HG03439 (cell line): ENCODE measurements around the gene SCARB2.

Experiments used
- ATAC-seq: cut with Tn5 transposase; IDR thresholded peaks from one replicate; pipeline ENCODE4 v1.9.1; 2021; ENCODE audit warnings: mild to moderate bottlenecking, moderate library complexity; ENCODE audit not compliant: unreplicated experiment

Gene SCARB2

DNA sequence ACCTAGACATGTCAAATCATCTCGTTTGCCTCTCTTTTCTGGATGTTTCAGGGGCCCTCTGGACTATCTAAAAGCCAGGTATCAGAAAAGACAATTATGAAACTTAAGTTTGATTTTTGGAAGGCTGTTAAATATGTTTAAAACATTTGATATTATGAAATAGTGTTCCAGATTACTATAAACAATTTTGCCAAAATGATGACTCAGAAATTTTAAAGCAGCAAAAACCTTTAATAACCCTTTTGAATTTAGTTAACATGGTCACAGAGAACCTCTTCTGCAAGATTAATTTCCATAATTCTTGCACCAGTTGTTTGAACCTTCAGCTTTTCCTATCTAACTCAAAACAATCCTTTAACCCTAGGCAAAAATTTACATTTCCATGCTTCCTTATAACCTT is 19.1 kb upstream of the SCARB2 start:
- ATAC-seq = no peak

DNA sequence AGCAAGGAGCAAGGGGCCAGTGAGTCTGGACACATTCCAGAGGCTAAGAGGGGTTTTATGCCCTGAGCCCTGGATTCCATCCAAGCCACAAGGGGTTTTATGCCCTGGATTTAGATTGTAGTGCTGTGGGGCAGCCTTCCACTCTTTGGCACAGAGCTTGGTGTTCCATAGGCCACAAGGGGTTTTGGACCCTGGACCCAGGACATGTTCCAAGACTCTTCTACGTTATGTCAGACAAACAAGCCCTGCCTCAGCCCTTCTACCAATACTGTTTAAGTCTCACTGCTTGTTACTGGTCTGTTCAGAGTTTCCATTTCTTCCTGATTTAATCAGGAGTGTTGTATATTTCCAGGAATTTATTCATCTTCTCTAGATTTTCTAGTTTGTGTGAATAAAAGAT is 12.8 kb upstream of the SCARB2 start:
- ATAC-seq = no peak

DNA sequence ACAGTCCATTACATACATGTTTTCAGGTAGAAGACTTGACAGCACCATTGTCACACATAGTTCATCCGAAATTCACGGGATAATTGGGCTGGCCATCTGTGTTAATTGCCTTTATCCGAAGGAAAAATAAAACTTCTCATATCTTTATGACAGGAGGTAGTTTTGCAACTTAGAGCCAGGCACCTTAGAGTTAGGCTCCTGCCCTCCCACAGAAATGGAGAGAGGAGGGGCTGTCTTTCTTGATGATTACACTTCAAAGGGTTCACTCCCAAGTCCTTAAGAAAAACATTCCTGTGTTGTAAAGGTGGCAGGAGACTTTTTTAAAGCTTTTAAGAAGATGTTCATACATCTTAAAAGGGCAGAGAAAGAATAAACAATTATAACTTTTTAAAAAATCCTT is 10.5 kb upstream of the SCARB2 start:
- ATAC-seq = no peak

DNA sequence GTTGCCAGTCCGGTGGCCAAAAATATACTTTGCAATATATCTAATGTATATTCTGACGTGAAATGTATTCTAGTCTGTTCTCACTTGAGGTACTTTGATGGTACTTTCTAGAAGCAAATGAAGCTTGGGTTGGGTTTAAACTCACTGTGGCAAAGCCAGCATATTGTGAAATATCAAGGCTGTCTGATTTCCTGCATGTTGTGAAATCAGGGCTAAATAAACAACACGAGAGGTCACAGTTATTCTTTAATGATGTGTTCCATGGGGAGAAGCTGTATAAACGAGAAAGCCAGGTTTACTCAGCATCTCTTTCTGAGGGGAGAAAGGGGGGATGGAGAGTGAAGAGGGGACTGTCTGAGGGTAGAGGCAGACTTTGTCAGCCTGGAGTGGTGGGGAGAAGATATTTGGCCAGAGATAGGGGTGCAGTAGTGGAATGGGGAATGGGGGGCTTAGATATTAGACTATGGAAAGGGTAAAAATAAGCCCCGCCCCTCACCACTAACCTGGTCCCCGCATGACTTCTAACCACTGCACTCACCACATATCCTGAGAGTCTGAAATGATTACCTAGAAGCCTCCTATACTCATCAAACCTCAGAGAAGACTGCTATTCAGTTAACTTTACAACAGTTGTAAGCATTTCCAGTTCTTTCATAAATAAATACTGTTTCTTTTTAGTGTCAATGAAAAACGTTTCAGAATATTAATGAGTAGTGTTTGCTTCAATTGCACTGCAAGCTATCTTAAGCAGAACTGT is 5.9 kb upstream of the SCARB2 start:
- ATAC-seq = no peak

DNA sequence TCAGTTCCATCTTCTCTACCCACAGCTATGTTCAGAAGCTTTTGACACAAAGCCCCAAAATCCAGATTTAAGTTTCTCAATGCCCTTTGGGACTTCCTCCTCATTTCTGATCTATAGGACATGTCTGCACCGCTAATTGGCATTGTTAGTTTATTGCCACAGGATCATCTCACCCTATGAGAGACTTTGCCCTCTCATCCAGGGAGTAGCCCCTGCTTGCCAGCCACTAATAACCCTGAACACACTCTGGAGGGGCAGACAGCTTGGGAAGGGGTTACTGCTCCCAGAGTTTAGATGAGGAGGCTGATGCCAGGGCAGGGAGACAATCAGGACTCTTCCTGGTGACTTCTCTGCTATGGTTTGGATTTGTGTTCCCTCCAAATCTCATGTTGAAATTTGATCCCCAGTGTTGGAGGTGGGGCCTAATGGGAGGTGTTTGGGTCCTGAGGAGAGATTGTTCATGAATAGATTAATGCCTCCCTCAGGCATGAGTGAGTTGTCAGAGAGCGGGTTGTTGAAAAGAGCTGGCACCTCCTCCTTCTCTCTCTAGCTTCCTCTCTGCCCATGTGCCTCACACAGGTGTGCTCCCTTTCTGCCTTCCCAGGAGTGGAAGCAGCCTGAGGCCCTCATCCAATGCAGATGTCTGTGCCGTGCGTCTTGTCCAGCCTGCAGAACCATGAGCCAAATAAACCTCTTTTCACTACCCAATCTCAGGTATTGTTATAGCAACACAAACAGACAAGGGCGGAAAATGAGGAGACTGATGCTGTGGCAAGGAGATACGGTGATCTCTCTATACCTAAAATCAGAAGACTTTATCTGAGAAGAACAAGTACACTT is 3.6 kb upstream of the SCARB2 start:
- no peak for ATAC-seq

DNA sequence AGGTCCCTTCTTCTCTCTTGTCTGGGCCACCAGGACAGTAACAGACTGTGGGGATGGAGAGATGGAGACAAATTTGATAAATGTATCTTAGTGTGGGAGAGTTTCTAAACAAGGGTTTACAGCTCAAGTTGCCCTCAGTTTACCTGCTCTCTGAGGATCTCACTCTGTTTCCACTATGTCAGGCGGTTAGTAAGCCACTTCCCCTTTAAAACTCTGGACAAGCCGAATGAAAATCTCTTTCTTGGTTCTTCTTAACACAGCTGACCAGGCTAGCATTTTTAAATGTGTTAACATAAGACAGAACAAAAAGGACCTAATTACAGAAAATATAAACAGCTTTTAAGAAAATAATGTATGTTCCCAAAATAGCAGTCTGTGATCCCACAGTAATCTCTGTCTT is 2.9 kb upstream of the SCARB2 start:
- no peak for ATAC-seq

DNA sequence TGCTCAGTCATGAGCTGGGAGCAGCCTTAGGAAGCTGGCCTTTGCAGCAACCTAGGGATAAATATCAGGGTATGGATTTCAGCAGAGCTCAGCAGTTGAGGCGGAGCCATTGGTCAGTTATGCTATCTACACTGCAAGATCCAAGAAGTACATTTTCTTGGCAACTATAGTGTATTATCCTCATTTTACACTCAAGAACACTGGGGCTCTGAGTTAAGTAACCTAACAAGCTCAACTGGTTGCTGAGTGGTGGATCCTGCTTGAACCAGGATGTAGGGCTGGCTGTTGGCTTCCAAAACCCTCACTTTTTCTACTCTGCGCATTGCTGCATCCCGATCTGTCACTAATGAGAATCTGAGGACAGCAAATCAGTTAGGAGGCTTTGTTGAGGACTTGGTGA is 1.5 kb upstream of the SCARB2 start:
- no peak for ATAC-seq

DNA sequence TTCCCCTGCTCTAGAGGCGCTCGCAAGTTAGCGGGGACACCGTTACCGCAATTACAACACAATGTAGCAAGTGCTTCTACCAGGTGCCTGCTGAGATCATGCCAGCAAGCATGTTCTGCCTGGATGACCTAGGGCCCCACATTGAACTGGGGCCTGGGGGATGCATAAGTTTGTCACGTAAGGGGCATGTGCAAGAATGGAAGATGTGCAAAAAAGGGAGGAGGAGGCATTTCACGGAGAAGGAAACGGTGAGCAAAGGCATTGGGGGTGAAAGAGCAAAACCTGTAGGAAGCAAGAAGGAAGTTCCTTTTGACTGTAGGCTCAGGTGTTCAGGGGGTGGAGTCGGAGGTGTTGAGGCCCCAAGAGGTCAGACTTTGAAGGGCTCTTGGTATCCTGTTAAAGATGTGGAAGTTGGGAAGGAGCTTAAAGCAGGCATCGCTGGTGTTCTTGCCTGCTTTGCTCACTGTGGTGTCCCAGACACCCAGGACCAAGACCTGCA is 602 bp upstream of the SCARB2 start:
- ATAC-seq = no peak

DNA sequence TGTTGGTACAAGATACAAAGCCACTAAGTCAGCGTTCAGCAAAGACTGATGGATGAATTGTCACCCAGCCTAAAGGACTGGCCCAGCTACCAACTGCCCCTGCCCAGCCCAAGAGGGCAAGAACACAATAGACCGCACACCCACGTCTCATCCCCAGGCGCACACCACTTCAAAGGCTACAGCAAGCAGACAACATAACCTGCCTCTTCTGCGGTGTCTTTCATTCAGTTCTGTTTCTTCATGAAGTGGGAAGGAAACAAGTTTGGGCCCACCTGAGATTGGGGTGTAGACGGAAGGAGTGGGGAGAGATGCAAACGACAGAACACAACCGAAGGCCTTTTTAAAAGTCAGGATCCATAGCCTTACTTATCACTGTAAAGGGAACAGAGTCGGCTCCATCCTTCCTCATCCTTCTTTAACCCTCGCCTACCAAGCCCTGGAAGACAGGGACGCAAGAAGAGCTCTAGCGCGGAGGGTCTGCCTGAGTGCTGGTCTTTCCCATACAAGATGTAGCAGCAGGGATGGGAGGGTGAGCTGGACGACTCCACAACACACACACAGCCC is 691 bp downstream of the SCARB2 start:
- ATAC-seq = no peak

DNA sequence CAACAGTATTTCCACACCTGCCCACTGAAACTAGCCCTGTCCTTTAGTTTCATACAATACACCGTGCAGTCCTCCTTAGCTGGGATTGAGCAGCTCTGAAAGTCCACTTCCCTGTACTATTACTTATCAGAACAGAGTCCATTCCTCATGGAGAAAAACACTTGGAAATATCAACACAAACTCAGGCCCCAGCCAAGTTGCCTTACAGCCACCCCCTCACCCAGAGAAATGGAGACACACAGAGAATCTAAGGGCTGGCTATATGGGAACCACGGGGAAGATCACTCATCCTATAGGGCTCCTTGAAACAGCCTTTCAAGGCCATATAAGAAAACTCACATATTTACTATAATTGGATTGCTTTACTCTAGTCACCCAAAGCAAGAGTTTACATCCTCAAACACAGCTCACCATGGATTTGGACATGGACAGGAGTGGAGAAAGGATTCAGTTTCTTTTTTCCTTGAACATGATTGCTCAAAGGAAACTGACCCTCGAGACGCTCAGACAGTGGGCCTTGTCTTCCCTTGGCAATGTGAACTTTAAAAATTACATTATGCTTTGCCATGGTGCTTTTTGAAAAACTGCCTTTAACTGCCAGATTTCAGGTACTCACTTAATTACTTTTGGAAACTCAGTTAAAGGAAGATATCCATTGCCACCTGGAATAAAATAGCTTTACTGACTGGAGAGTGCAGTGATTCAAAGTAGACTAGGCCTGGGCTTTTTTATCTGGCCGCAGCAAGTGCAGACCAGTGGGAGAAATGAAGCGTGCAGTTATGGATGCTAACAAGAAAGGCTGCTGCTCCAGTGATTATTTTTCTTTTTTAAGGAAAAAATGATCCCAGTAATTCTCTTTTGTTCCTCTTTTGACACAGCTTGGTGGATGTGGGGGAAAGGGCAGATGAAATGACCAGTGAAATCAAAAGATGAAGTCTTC is 1.6 kb downstream of the SCARB2 start:
- no peak for ATAC-seq

DNA sequence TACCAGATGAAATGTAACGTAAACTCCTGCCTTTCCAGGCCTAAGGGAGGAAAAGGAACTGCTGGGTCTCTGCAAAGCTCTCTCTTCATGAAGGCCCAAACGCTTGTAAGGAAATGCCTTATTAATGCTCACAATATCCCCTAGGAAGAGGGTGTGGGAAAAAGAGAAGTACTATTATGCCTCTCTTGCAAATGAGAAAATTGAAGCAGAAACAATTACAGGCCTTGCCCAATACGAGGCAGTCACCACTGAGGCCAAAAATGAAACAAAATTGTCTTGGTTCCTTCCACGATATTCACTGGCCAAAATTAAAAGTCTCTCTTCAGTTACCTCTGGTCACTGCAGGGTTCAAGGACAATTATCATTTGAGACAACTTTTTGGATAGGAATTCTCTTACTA is 3.2 kb downstream of the SCARB2 start:
- no peak for ATAC-seq

DNA sequence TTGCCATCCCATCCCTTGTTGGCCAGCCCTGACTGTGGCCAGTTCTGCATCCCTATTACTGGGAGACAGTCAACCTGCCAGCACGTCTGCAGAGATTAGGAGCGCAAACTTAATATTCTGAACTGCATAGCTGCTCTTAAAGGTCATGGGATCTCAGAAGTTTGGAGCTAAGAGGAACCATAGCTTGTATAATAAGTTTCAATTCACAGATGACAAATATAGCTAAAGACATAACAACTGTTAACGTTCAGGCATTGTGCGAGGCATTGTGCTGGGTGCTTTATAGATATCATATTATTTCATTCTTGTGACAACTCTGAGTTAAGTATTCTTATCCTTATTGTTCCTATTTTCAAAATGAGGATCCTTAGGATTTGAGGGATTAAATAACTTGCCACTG is 3.7 kb downstream of the SCARB2 start:
- no peak for ATAC-seq

DNA sequence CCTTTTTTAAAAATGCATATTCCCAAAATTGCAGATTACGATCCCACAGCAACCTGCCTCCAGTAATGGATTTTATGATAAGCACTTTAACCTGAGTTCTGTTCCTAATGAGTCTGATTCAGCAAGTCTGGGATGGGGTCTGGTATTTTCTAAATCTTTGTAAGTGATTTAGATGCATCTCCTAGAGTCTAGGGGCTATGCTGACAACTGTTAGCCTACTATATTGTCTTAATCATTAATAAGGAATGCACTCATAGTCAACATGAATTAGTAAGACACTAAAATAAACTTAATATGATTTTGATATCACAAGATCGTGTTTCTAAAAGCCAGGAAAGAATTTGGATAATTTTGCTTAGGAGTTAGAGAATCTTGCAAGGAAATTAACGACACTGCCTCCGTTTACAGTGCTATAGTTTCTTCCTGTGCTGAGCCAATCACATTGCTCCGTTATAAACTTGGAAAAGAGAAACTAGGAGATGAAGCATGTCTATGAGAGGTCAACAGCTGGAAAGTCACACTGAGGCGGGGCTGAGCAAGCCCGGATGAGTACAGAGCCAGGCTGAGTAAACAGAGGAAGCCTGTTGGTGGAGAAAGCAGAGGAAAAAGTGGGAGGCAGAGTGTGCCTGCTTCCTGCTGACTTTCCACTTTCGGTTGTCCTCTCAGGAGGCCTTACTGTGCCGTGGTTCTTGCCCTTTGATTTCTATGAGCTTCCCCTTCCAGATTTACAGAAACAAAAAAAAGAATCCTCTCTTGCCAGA is 5.4 kb downstream of the SCARB2 start:
- ATAC-seq = no peak

DNA sequence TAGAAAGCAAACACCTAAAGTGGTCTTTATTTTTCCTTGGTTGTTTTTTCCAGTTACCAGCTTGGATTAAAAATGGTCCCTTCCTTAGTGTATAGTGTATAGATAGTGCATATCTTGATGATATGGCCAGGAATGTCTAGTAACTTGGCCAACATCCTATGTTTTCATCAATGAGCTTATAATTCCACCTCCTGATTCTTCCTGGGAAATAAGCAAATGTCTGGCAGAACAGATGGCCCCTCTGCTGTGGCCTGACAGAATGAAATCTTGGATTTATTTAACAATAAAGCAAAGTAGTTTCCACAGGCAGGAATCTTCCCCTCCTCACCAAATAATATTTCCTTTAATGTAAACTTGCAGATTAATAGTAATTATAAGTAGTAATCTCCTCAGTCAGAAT is 6.1 kb downstream of the SCARB2 start:
- ATAC-seq = no peak

DNA sequence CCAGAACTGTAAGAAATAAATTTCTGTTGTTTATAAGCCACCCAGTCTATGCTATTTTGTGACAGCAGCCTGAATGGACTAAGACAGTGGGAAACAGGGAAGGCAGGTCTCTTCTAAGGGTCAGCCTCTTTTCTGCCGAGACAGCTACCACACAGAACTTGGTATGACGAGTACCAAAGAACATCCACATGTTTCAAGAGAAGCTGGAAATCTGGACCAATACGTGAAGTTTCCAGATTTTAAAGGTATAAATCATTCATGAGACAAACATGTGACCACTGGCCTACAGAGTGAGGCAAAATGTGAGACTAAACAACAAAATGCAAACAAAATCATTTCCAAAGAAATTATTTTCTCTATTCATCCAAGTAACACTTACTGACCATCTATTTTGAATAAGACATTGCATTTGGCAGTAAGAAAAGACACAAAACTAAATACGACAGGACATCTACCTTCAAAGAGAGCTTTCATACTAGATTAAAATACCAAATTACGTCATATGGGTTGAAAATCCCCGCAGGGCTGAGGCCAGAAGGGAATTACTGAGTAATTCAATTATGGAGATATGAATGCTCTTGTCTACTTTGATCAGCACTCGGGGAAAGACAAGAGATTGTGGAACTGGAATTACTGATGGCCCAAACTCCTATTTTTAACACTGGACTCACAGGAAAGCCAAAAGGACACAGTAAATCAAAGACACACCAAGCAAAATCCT is 7.2 kb downstream of the SCARB2 start:
- ATAC-seq = no peak

DNA sequence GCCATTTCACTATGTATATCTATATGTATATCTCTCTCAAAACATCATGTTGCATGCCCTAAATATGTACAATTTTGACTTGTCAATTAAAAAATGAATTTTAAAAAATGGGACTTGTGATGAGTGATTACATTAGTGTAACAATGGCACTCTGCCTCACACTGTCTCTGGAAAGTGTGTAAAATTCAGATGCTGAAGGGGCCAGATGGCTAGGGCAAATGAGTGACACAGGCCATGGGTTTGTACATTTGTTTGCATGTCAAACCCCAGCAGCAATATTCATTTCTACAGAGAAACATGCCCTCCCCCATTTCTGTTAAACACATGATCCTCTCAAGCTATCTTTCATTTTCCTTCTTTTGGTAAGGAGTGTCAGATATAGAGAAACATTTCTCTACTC is 8.1 kb downstream of the SCARB2 start:
- ATAC-seq = no peak

DNA sequence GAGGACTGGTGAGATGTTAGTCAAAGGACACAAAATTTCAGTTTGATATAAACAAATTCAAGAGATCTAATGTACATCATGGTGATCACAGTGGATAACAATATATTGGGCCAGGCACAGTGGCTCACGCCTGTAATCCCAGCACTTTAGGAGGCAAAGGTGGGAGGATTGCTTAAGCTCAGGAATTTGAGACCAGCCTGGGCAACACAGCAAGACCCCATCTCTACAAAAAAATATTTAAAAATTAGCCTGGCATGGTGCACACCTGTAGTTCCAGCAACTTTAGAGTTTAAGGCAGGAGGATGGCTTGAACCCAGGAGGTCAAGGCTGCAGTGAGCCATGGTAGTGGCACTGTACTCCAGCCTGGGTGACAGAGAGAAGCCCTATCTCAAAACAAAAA is 8.7 kb downstream of the SCARB2 start:
- no peak for ATAC-seq

DNA sequence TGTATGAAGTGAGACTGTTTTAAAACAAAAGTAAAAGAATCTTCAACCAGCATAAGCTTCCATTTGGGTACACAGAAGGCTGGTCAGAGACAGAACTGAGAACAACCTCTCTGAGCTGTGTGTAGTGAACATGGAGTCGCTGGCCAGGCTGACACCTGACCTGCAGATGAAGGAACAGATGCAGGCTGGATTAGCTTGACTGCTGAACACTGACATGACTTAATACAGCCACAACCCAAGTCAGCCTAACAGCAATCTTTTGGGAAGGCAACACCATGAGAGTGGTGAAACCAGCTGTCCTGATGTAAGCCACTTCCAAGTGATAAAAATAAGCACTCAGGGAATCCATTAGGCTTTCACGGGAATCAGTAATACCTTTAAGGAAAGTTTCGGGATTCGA is 10.1 kb downstream of the SCARB2 start:
- no peak for ATAC-seq

DNA sequence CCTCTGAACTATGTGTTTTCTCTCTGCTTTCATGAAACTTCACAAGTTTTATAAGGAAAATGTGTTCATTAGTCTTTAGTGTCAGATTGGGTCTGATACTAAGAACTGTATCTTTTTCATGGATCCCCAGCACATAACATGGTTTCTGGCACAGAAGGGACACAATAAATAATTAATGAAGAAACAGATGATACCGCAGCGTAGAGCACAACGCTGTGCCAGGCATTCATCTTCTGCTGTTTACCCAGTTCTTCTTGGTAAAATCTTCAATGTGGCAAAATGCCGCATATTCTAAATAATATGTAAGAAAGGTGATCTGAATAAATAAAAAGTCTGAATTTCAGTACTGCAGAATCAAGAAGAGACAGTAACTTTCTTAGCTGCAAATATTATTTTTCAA is 12.3 kb downstream of the SCARB2 start:
- ATAC-seq = no peak
